ENCODE data around the gene KRT73.

KRT73 gene

DNA sequence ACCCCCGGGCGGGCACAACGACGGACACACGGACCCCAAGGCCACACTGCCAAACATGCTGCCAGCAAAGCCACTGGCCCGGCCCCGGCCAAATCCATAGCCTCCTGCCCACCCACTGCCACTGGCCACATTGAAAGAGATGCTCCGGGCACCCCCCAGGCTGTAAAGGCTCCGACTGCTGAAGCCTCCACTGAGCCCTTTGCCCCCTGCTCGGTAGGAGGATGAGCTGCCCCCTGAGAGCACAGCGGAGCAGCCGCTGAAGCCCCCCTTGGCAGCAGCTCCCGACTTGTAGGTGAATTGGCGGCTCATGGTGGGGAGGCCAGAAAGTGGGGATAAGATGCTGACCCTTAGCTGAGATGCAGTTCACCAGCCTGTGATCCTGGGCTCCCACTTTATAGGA, at the start of gene KRT73:
KRT73 (minus strand) TSS at position 344 of the 400 bp plus-strand sequence; CDS start at position 309, 35 bp downstream.
- DNase-seq (ENCODE audit: low read depth in 2 of 2), result no peak

DNA sequence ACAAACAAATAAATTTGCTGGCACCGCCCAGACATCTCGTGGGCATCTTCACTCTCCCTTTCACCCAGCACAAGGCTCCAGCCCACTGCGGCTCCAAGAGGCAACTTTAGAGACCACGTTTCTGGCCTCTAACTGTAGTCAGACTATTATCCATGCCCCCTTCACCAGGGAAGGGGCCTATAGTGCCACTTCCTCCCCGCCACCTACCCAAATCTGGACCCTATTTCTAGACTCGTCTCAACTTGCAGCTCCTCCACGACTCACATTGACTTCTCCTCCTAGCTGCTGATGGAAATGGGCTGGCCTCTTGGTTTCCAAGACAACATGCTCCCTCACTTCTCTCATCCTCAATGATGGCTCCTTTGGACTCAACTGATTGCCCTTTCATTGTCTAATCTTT, 49.6 kb upstream of the KRT73 start:
- no peak for DNase-seq (ENCODE audit: low read depth in 2 of 2)

DNA sequence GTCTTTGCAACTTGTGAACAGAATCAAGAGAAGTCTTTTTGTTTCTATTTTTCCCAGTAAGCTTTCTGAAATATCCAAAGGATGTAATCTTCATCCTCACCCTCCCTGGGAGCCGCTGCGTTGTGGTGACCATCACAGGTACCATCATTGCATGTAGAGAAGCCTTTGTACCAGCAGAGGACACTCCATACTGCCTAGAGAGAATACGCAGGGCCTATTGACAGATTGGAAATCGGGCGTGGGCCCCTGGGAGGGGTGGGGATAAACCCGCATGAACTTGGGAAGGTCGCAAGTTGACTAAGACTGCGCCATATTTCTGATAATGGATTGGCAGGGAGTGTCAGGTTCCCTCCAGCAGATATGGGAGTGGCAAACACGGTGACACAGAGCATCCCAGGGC, 49.1 kb upstream of the KRT73 start:
- no peak for DNase-seq (ENCODE audit: low read depth in 2 of 2)

DNA sequence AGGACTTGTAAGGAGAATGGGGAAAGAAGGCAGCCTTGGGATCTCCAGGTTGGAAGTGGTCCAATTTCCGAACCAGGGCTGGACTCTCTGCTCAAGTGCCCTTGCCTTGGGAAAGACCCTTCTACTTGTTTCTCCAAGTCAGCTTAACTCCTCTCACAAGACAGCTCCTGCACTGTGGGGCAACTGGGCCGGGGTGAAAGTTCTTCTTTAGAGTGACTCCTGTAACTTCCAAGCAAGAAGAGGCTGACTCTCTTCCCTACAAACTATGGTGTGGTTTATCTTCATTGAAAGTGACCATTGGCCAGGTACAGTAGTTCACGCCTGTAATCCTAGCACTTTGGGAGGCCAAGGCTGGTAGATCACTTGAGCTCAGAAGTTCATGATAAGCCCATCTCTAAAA, 48.1 kb upstream of the KRT73 start:
- DNase-seq (ENCODE audit: low read depth in 2 of 2), result no peak

DNA sequence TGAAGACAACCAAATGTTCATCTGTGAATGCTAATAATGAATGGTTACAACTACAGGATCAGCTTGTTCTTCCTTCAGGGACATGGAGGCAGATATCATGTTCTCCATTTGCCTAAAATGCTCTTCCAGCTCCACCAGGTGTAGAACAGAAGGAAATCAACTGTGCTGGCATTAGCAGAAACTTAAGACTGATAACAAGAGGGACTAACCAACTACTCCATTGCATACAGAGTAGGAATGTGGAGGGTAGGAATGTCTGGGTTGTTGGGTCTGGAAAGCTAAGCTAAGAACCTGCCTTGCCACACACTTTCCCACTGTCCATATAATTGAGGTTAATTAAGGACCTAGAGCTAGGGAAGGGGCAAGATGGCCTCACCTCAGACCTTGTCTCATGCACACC, 45.1 kb upstream of the KRT73 start:
- DNase-seq (ENCODE audit: low read depth in 2 of 2), result no peak

DNA sequence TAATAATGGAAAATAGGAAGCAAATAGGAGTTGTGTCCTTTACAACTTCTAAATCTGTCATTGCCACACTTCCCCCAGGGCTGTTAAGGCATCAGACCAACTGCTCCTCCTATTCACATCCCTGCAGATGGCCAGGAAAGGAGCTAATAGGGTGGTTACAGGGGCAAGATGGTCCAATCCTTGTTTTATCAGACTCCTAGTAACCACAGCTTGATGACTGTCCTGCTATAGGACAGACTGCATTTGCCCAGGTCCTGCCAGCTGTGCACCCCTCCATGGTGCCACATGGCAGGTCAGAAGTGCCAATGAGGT, 44.5 kb upstream of the KRT73 start:
- no peak for DNase-seq (ENCODE audit: low read depth in 2 of 2)

DNA sequence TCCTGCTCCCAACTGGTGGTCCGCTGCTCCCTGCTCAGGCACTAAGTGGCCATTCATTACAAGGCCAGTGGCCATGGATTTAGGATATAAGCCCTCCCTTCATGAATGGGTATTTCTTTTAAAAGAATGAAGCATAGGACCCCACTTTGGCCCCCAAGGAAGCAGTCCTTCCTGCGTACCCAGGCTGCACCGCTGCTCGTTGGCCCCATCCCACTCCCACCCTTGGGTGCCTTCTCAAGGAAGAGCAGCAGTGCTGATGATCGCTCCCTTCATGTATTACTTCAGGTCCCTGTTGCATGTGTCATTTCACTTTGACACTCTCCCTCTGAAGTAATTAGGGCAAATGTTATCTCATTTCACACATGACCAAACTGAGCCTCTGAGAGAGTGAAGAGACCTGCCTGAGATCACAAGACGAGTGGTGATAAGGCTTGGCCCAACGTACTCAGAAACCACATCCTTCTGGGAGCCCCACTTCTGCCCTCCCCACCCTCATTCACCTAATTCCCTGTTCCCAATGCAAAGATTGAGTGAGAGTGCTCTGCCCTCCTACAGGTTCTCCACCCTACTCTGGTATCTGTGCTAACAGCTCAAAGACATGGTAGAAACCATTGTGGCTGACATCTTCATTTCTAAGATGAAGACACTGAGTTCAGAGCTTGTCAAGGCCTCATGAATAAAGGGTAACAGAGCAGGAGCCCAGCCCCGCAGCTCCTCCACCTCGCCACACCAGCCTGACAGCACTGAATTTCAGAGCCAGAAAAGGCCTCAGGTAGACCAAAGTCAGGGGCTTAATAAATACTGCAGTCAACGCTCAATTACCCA, 43.9 kb upstream of the KRT73 start:
- no peak for DNase-seq (ENCODE audit: low read depth in 2 of 2)

DNA sequence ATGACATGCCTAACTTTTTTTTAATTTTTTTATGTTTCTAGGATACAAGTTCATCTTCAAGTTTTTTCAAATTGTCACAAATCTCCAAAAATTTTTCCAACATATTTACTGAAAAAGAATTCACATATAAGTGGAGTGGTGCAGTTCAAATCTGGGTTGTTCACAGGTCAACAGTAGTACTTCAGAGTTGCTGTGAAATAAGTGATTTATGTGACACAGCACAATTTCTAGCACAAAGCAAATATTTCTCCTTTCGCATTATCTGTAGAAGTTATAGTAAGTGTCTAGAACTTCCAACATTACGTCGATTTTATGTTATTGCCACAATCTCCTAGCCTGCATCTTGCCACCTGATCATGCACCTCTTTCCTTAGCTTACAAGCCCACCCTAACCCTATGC, 43.3 kb upstream of the KRT73 start:
- DNase-seq (ENCODE audit: low read depth in 2 of 2), result no peak

DNA sequence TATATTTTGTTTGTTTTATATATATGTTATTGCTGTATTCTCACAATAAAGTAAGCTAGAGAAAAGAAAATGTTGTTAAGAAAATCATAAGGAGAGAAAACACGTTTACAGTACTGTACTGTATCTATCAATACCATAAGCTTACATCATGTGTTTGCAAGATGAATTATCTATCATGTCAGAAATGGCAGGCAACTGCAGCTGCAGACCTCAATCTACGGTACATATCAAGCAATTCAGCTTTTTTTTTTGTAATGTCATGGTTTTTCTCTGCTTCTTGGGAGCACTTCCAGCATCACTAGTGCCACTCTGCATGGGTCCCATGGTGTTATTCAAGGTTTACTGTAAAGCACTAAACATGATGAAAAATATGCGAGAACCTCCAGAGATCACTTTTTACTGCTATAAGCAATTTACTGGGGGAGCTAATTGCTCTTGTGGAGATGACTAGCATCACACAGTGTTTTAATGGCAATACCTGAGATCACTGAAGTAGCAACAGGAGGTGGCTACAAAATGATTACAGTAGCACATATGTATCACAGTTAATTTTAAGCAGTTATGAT, 42.7 kb upstream of the KRT73 start:
- no peak for DNase-seq (ENCODE audit: low read depth in 2 of 2)

DNA sequence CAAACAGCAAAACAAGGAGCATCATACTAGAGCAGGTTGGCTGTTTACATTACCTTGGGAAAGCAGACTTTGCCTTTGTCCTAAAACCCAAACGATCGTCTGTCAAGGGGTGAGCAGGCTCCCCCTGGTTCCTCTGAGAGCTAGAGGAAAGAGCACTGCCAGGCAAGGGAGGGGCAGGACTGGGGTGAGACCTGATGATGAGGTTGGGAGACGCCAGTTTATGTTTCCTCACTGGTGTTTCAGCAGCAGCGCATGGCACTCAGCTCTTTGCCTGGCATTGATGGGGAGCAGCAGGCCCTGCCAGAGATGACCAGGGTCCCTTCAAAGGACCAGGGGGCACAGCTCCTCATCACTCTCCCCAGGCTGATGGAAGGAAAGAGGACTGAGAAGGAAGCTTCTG, 41.6 kb upstream of the KRT73 start:
- no peak for DNase-seq (ENCODE audit: low read depth in 2 of 2)

DNA sequence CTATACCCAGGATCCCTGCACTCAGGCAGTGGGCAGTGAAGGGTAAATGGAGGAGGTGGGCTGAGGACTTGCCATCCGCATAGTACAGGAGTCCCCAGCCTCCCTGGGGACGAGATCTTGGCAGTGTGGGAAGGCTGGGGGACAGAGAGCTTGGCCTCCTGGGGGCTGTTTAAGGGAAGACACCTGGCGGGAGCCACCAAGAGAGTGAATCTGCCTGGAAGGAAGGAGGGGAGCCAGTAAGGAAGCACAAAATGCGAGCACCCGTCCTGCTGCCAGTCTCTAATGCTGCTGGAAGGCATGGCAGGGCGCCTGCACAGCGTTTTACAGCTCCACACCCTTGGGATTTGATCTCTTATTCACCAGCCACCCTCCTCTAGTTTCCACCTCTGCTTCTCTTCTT, 41.0 kb upstream of the KRT73 start:
- DNase-seq (ENCODE audit: low read depth in 2 of 2), result no peak

DNA sequence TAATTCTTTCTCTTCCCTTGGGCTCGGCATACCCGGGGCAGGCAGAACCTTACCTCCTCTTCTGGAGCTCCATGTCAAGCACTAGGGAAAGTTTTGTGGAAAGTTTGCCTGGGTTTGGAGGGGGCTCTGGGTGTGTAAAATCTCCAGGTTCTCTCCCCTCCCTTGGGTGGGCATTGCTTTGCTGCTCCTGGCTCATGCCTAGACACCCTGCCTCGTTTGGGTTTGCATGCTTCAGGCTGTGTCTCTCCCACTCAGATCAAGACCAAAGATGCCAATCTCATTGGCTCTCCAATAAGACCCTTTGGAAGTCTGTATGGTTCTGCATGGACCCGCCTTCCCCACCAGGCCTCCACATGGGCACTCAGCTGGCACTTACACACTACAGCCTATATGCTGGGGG, 39.8 kb upstream of the KRT73 start:
- no peak for DNase-seq (ENCODE audit: low read depth in 2 of 2)

DNA sequence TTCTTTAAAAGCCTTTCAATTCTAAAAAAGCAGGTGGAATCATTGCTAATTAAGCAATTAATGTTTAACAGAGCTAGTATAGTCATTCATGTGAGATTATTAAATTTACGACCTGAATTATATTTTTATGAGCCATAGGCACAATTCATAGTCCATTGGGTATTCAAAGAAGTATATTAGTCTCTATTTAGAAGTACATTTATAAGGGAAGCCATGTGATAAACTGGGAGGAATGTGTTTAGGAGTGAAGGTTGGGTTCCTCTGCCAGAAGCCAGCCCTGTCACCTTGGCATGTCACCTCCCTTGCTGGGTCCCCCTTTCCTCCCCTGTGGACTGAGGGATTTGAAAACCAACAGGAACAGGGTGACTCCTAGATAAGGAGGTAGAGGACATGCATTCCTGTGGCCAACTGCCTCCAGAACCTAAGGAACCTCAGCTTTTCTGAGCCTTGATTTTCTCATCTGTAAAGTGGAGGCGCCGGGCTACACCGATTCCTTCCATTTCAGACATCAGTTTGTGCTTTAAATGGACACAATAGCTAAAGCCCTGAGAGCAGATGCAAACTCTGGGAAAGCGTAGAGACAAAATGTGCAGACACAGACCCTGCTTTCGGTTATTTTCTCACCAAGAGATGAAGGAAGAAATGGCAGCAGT, 39.0 kb upstream of the KRT73 start:
- no peak for DNase-seq (ENCODE audit: low read depth in 2 of 2)

DNA sequence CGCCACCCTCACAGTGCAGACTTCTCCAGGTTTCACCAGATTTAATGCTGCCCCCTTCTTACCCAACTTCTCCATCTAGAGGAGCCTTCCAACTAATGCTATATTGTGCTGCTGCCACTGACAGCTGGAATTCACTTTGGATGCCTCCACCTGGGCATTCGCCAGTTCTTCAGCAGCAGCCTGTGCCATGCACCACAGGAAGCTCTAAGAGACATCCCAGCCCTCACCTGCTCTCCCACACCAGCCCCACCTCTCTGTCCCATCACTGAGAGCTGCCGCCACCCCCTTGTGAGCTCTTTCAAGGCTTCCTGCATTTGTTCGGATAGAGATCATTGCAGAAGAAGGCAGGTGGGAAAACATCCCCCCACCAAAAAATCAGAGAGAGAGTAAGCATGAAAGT, 38.3 kb upstream of the KRT73 start:
- no peak for DNase-seq (ENCODE audit: low read depth in 2 of 2)

DNA sequence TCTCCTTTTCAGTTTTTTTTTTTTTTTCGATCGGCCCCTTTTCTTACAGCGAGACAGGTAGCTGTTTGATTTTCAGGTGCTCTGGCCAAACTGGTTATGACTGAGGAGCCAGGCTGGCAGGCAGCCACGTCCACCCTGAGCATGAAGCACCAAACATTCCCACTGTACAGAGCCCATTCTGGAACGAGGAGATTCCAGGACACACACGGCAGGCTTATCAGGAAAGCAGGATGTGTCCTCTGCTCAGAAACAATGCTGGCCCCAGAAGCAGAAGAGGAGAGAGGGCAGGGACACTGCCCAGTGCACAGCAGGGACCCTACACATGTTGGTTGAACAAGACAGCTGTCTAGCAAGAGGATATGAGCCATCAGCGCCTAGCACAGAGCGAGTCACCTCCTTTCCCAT, 37.4 kb upstream of the KRT73 start:
- no peak for DNase-seq (ENCODE audit: low read depth in 2 of 2)

DNA sequence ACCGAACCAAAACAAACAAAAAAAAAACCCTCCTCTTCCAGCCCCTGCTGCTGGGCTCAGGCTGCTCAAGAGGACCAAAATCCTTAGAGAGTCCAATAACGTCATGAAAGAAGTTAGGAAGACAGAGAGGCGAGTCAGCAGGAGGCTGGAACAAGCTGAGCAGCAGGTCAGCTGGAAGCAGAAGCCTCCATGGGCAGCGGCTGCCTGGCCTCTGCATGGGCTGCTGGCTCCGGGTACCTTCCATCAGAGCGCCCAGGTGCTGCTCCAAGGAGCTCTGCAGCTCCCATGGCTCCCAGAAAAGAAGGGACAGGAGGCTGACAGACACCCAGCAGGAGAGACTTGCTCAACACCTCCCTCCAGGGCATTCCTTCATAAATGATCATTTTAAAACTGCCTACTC, 36.9 kb upstream of the KRT73 start:
- no peak for DNase-seq (ENCODE audit: low read depth in 2 of 2)

DNA sequence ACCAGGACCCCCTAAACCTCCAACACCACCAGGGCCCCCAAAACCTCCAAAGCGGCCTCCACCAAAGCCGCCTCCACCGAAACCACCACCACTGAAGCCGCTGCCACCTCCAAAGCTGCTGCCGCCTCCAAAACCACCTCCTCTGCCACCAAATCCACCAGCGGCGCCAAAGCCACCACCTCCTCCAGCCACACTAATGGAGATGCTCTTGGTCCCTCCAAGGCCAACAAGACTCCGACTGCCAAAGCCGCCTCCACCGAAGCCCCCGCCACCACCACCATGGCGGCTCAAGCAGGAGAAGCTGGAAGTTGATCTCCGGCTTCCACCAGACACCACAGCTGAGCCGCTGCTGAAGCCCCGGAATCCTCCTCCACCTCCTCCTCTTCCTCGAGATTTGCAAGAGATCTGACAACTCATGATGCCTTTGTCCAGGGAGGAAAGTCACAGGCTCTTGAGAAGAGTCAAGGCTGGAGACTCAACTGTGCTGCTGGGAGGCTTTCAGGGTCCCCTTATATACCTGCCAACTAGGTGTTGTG, 33.4 kb upstream of the KRT73 start, which contains the start of gene KRT2:
KRT2 (minus strand) TSS at position 486 of the 536 bp plus-strand sequence; CDS start at position 417, 69 bp downstream.
- no peak for DNase-seq (ENCODE audit: low read depth in 2 of 2)

DNA sequence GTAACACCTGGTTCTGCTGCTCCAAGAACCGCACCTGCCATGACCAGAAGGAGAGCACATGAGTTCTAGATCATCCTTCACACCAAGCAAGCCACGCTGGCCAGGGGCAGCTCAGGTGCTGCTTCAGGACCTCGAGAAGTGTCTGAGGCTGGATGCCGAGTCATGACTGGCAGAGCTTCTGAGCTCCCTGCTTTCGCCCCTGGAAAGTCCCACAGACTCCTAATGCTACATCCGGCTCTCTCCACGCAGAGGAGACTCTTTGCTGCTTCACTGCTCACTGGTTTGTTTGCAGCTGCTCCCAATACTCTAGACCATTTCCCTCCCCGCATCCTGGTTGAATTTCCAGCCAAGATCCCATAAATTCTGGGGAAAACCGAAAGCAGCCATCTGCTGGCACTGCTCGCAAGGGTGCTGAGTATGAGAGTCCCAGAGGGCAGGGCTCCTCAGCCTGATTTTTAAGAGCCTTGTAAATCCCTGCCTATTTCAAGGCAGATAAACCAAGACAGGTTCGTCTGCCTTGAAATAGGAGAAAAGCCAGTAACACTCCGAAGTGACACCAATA, 32.2 kb upstream of the KRT73 start:
- DNase-seq (ENCODE audit: low read depth in 2 of 2), result no peak

DNA sequence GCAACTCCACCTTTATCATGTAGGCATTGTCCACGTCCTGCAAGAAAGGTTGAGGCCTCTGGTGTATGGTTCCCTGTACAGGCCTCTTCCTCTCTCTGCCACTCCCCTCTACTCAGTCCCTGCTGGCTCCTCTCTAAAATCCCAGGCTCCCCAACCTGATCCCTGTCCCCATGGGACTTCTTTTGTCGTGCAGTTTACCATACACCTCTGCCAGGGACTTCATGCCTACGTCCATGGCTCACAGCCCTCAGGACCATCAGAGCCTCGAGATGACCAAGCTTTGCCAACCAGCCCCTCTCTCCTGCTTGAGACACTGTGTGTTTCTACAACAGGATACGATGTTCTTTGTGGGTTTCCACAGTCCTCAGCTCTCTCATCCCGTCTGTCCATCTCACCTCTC, 30.7 kb upstream of the KRT73 start:
- DNase-seq (ENCODE audit: low read depth in 2 of 2), result no peak

DNA sequence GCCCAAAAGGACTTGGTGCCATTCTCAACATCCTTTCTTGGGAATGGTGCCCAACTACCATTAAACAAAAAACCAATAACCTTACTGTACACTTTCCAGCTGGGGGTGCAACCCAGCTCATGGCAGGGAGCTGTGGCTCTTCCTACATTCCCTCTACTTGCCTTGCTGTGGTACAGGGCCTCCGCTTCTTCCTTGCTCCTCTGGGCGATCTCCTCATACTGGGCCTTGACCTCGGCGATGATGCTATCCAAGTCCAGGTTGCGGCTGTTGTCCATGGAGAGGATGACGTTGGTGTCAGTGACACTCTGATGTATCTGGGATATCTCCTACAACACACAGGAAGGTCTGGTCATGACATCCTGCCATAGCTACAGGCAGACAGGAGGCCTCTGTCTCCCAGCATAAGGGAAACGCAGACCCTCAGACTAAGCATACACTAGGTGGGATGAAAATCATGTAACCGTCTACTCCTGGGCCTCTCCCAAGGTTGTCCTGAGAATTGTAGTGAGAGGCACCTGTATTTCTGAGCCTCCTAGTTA, 29.7 kb upstream of the KRT73 start:
- no peak for DNase-seq (ENCODE audit: low read depth in 2 of 2)

DNA sequence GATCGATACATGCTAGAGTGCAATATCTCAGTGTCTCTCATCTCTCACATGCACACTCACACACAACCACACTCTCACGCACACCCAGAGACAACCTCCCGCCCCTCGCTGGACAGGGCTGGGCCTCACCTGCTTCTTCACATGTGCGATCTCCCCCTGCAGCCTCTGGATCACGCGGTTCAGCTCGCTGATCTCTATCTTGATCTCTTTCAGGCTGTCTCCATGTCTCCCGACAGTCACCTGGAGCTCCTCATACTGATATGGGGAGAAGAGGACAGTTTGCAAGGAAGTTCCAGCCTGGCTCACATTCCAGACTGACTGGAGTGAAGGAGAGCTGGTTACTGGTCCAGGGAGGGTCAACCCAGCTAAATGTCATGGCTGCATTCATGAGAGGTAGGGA, 29.2 kb upstream of the KRT73 start:
- DNase-seq (ENCODE audit: low read depth in 2 of 2), result no peak

DNA sequence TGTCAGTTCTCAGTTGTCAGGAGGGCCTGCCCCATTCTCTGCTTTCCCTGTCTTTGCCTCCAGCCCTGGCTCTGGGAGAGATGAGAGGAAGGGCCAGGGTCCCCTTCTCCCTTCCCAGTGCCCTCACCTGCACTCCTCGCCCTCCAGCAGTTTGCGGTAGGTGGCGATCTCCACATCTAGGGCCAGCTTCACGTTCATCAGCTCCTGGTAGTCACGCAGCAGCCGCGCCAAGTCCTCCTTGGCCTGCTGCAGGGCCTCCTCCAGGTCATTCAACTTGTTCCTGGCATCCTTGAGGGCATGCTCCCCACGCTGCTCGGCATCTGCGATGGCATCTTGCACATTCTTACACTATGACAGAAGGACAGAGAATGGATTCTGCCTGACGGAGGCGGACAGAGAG, 28.3 kb upstream of the KRT73 start:
- DNase-seq (ENCODE audit: low read depth in 2 of 2), result no peak

Measured in stimulated activated CD8-positive, alpha-beta memory T cell treated with anti-CD3 and anti-CD28 coated beads, Interleukin-2, amount 100 ng/mL, for 1 hour (primary cell).